ENCODE data around the gene WFS1. TPM values are rescaled to one million over a fixed set of nuclear protein-coding genes. Genes with fewer than 3 reads are reported as not detected.
A peak's percentile ranks its signal among the peaks of the same experiment; 100 is the strongest.

Gene WFS1, protein sequence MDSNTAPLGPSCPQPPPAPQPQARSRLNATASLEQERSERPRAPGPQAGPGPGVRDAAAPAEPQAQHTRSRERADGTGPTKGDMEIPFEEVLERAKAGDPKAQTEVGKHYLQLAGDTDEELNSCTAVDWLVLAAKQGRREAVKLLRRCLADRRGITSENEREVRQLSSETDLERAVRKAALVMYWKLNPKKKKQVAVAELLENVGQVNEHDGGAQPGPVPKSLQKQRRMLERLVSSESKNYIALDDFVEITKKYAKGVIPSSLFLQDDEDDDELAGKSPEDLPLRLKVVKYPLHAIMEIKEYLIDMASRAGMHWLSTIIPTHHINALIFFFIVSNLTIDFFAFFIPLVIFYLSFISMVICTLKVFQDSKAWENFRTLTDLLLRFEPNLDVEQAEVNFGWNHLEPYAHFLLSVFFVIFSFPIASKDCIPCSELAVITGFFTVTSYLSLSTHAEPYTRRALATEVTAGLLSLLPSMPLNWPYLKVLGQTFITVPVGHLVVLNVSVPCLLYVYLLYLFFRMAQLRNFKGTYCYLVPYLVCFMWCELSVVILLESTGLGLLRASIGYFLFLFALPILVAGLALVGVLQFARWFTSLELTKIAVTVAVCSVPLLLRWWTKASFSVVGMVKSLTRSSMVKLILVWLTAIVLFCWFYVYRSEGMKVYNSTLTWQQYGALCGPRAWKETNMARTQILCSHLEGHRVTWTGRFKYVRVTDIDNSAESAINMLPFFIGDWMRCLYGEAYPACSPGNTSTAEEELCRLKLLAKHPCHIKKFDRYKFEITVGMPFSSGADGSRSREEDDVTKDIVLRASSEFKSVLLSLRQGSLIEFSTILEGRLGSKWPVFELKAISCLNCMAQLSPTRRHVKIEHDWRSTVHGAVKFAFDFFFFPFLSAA
- 11.6 and 12.9 TPM in 2 replicates for total RNA-seq

DNA sequence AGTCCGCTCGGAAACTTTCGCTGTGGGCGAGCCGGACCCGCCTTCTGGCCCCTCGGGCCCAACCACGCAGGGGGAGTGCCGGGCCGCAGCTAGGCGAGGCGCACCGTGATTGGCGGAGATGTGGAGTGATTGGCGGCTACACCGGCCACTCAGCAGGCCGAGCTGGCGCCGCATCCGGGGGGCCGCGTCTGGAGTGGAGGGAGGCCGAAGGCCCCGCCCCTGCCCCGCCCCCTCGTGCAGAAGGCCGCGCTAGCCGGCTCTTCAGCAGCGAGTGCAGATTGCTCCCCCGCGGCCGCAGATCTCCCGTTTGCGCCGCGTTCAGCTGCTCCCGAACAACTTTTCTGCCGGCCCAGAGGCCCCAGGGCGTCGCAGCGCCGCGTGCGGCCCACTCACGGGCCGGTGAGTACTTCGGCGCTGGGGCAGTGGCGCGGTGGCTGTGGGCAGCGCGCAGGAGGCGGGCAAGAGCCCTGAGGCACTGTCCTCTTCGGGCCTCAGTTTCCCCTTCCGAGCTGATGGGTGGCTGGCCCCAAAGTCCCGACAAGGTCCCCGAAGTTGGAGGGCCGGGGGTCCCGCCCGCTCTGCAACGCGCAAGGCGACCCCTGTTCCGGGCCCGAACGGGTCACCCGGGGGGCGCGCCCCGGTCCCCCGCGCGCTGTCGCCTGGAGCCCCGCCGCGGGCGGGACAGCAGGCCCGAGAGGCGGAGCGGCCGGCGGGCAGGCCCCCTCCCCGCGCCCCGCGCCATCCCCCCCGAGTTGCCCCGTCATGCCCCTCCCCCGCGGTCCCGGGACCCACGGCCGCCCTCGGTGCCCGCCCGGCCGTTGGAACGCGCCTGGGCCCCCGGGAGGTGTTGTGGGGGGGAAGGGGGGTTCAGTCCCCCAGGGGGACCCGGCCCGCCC is at the start of gene WFS1:
Gene WFS1 (plus strand): TSS at position 235 of the 896 bp plus-strand sequence. CDS start 7,606 bp downstream, outside the sequence.
- TF ChIP-seq, protein P1, sequence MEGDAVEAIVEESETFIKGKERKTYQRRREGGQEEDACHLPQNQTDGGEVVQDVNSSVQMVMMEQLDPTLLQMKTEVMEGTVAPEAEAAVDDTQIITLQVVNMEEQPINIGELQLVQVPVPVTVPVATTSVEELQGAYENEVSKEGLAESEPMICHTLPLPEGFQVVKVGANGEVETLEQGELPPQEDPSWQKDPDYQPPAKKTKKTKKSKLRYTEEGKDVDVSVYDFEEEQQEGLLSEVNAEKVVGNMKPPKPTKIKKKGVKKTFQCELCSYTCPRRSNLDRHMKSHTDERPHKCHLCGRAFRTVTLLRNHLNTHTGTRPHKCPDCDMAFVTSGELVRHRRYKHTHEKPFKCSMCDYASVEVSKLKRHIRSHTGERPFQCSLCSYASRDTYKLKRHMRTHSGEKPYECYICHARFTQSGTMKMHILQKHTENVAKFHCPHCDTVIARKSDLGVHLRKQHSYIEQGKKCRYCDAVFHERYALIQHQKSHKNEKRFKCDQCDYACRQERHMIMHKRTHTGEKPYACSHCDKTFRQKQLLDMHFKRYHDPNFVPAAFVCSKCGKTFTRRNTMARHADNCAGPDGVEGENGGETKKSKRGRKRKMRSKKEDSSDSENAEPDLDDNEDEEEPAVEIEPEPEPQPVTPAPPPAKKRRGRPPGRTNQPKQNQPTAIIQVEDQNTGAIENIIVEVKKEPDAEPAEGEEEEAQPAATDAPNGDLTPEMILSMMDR (conservative IDR thresholded peaks at IDR 0.05; ENCODE audit: low read depth, low read length), result no peak
- peak within 1 kb of the TSS; percentile 83 for H3K4me3 ChIP-seq (ENCODE audit: low read depth, low read length)
- DNase-seq (ENCODE audit: low read depth), result peak; percentile 43

DNA sequence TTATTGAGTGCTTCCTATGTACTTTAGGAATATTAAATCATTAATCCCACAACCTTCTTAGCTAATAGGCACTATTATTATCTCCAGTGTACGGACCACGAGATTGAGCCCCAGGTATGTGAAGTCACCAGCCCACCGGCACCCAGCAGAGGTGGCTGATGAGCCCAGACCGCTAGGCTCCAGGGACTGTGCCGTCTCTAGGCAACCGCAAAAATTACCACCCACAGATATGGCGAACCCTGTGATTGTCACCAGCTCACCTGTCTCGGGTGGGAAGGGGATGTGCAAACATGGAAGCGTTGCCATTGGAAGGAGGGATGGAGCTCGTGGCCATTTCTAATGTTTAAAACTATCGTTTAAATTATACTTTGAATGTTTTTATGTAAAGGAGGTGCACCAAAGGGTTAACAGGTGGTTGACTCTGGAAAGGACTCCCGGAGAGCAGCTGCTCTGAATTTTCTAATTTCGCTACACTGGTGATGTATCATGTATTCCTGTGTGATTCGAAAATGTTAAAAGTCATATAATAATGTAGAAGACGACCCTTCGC is 48.3 kb upstream of the WFS1 start:
- no peak overlapping the region for H3K4me3 ChIP-seq (ENCODE audit: low read depth, low read length)
- DNase-seq (ENCODE audit: low read depth), result no peak
- TF ChIP-seq, protein P1 (conservative IDR thresholded peaks at IDR 0.05; ENCODE audit: low read depth, low read length), result no peak

DNA sequence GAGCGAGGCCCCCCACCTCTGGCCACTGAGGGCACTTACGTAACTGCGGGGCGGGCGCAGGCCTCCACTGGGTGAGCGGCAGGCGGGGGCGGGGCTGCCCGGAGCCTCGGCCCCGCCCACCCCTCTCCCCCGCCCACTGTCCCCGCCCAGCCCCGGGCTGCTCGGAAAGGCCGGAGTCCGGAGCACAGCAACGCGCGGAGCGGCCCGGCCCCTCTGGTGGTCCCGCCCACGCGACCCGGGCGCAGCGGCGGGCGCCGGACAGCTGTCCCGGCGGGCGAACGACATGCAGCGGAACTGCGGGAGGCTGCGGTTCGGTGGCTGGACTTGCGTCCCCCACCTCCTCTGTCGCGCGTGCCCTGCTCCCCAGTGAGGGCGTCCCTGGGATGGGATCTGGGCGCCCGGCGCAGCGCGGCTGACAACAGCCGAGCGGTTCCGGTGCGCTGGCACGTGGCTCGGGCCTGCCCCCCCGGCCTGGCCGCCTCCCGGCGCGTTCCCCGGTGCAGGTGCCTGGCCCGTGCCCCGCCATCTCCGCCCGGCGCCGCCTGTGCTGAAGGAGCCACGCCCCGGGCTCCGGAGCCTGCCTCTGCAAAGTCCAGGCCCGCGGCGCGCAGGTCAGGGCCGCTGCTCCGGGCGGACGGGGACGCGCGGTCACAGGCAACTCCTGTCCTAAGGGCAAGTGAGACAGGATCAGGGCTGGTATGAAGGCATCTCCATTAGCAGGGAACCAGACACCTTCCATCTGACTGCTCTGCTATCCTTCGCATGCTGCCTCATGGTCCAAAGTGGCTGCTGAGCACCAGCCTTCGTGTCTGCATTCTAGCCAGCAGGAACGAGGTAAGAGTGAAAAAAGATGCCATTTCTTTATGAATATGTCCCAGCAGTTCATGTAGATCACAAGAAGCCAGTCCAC is 47.5 kb upstream of the WFS1 start:
- H3K4me3 ChIP-seq (ENCODE audit: low read depth, low read length), result no peak overlapping the region
- no peak for DNase-seq (ENCODE audit: low read depth)
- TF ChIP-seq, protein P1 (conservative IDR thresholded peaks at IDR 0.05; ENCODE audit: low read depth, low read length), result no peak

DNA sequence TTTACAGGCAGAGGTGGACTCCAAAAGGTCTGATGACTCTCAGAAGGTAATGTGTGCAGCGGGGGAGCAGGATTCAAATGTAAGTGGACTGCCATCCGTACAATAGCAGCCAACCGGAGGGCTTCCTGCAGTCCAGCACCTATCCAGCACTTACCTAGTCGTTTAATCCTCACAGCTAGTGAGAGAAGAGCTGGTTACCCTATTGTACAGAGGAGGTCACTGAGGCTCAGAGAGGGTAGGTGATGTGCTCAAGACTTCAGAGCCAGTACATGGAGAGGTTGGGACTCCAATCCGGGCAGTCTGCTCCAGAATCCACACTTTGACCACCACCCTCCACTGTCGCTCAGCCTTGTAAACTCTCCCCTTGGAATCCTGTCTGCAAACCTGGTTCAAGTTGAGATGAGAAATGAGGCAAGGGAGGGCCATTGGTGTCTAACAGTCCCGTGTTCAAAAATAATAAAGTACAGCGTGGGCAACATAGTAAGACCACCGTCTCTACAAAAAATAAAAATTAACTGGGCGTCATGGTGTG is 46.8 kb upstream of the WFS1 start:
- TF ChIP-seq, protein P1 (conservative IDR thresholded peaks at IDR 0.05; ENCODE audit: low read depth, low read length), result no peak
- DNase-seq (ENCODE audit: low read depth), result no peak
- no peak overlapping the region for H3K4me3 ChIP-seq (ENCODE audit: low read depth, low read length)

DNA sequence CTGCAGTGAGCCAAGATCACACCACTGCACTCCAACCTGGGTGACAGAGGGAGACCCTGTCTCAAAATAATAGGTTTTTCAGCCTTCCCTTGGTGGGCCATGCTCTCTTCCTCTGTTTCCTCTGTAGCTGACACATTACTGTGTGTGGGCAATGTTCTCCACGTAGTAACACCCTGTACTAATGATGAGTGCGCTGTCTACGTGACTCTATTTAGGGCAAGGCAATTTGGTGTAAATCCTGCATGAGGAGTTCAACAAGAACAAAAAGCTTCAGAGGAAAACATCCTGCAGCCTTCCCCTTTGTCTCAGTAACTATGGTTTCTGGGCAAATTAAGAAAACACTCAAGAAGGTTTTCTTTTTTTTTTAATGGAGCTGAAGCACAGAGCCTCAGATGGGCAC is 44.9 kb upstream of the WFS1 start:
- no peak for DNase-seq (ENCODE audit: low read depth)
- TF ChIP-seq, protein P1 (conservative IDR thresholded peaks at IDR 0.05; ENCODE audit: low read depth, low read length), result no peak
- no peak overlapping the region for H3K4me3 ChIP-seq (ENCODE audit: low read depth, low read length)
